ENCODE results near the gene PCIF1. TPM values are rescaled to one million over a fixed set of nuclear protein-coding genes. Genes with fewer than 3 reads are reported as not detected.

Gene PCIF1
- total and polyA plus RNA-seq, 9 of the 15 experiments (the other 6 are each of a cell fraction or from before 2014, with no cell fraction given) = 5.8 to 29.4 (median 11.3) TPM

DNA sequence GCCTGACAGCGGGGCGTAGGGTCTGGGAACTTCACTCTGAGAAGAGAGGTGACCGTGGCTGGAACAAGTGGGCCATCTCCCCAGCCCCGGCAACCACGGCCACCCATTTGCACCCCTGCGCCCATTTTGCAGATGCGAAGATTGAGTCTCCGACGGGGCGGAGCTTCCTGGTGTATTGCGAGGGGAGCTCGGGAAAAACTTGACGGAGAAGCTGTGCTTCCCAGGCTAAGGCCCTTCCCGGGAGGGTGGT, 36.9 kb downstream of the PCIF1 start (continued):
- TF ChIP-seq SAP30 (IDR thresholded peaks at IDR 0.05; ENCODE audit: borderline replicate concordance, insufficient read depth, low read depth, low read length, poor library complexity, severe bottlenecking) (peak; percentile 57), ZNF668 (CRISPR knock-in tag; IDR thresholded peaks at IDR 0.05) (no peak), CBX3 (IDR thresholded peaks at IDR 0.05; ENCODE audit: borderline replicate concordance in 1 of 2, low read length in 2 of 2) (peak in 1 of 2 experiments; percentile 79; a peak in 2 of 3 replicates), ZEB2 (IDR thresholded peaks at IDR 0.05) (peak; percentile 56; the same call in 1 of the 2 replicates), TBP (optimal IDR thresholded peaks at IDR 0.05; ENCODE audit: low read depth, low read length) (no peak), IFI16 (CRISPR knock-in tag; IDR thresholded peaks at IDR 0.05) (no peak), NFIC (IDR thresholded peaks at IDR 0.05) (peak; percentile 54; the same call in 1 of the 2 replicates), SMARCA5 (IDR thresholded peaks at IDR 0.05) (peak; percentile 100), TGIF2 (CRISPR knock-in tag; IDR thresholded peaks at IDR 0.05) (0 out of 2 replicates have a peak, but pooled peaks have one; percentile 34), NONO (IDR thresholded peaks at IDR 0.05; ENCODE audit: low read depth in 2 of 2, low read length in 1 of 2) (no peak), ASH1L (IDR thresholded peaks at IDR 0.05; ENCODE audit: borderline replicate concordance, low read depth, partially characterized antibody) (peak; percentile 82), NCOA4 (IDR thresholded peaks at IDR 0.05; ENCODE audit: partially characterized antibody) (peak; percentile 94), ZNF165 (CRISPR knock-in tag; IDR thresholded peaks at IDR 0.05; ENCODE audit: borderline replicate concordance) (no peak), MIER1 (IDR thresholded peaks at IDR 0.05; ENCODE audit: low read depth) (peak; percentile 80; the same call in 1 of the 2 replicates), PTBP1 (IDR thresholded peaks at IDR 0.05; ENCODE audit: low read depth, low read length) (peak; percentile 97), CREB1 (IDR thresholded peaks at IDR 0.05) (no peak), CREB1 (CRISPR knock-in tag; IDR thresholded peaks at IDR 0.05) (no peak)
- TF ChIP-seq, protein P1, sequence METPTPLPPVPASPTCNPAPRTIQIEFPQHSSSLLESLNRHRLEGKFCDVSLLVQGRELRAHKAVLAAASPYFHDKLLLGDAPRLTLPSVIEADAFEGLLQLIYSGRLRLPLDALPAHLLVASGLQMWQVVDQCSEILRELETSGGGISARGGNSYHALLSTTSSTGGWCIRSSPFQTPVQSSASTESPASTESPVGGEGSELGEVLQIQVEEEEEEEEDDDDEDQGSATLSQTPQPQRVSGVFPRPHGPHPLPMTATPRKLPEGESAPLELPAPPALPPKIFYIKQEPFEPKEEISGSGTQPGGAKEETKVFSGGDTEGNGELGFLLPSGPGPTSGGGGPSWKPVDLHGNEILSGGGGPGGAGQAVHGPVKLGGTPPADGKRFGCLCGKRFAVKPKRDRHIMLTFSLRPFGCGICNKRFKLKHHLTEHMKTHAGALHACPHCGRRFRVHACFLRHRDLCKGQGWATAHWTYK (CRISPR knock-in tag; IDR thresholded peaks at IDR 0.05) = 0 out of 2 replicates have a peak, but pooled peaks have one; percentile 15
- TF ChIP-seq, protein P2, sequence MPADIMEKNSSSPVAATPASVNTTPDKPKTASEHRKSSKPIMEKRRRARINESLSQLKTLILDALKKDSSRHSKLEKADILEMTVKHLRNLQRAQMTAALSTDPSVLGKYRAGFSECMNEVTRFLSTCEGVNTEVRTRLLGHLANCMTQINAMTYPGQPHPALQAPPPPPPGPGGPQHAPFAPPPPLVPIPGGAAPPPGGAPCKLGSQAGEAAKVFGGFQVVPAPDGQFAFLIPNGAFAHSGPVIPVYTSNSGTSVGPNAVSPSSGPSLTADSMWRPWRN (IDR thresholded peaks at IDR 0.05; ENCODE audit: low read depth) = 0 out of 2 replicates have a peak, but pooled peaks have one; percentile 16
- TF ChIP-seq, protein P3, sequence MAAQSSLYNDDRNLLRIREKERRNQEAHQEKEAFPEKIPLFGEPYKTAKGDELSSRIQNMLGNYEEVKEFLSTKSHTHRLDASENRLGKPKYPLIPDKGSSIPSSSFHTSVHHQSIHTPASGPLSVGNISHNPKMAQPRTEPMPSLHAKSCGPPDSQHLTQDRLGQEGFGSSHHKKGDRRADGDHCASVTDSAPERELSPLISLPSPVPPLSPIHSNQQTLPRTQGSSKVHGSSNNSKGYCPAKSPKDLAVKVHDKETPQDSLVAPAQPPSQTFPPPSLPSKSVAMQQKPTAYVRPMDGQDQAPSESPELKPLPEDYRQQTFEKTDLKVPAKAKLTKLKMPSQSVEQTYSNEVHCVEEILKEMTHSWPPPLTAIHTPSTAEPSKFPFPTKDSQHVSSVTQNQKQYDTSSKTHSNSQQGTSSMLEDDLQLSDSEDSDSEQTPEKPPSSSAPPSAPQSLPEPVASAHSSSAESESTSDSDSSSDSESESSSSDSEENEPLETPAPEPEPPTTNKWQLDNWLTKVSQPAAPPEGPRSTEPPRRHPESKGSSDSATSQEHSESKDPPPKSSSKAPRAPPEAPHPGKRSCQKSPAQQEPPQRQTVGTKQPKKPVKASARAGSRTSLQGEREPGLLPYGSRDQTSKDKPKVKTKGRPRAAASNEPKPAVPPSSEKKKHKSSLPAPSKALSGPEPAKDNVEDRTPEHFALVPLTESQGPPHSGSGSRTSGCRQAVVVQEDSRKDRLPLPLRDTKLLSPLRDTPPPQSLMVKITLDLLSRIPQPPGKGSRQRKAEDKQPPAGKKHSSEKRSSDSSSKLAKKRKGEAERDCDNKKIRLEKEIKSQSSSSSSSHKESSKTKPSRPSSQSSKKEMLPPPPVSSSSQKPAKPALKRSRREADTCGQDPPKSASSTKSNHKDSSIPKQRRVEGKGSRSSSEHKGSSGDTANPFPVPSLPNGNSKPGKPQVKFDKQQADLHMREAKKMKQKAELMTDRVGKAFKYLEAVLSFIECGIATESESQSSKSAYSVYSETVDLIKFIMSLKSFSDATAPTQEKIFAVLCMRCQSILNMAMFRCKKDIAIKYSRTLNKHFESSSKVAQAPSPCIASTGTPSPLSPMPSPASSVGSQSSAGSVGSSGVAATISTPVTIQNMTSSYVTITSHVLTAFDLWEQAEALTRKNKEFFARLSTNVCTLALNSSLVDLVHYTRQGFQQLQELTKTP (IDR thresholded peaks at IDR 0.05; ENCODE audit: low read depth in 1 of 2, partially characterized antibody in 2 of 2) = peak in 1 of 2 experiments; percentile 31
- TF ChIP-seq, protein P4, sequence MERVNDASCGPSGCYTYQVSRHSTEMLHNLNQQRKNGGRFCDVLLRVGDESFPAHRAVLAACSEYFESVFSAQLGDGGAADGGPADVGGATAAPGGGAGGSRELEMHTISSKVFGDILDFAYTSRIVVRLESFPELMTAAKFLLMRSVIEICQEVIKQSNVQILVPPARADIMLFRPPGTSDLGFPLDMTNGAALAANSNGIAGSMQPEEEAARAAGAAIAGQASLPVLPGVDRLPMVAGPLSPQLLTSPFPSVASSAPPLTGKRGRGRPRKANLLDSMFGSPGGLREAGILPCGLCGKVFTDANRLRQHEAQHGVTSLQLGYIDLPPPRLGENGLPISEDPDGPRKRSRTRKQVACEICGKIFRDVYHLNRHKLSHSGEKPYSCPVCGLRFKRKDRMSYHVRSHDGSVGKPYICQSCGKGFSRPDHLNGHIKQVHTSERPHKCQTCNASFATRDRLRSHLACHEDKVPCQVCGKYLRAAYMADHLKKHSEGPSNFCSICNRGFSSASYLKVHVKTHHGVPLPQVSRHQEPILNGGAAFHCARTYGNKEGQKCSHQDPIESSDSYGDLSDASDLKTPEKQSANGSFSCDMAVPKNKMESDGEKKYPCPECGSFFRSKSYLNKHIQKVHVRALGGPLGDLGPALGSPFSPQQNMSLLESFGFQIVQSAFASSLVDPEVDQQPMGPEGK (CRISPR knock-in tag; IDR thresholded peaks at IDR 0.05; ENCODE audit: borderline replicate concordance) = no peak

All from K562 (cell line).